ENCODE results near the gene TAGLN.

The TAGLN gene

GRCh38 chr11:117157507-117157906 is 41.7 kb upstream of the TAGLN start:
- no peak for TF ChIP-seq ZNF565 (CRISPR knock-in tag; conservative IDR thresholded peaks at IDR 0.05; ENCODE audit: low read depth)
- TF ChIP-seq OSR1 (CRISPR knock-in tag; IDR thresholded peaks at IDR 0.05) = no peak
- TF ChIP-seq ARNTL (CRISPR knock-in tag; IDR thresholded peaks at IDR 0.05; ENCODE audit: borderline replicate concordance, low read depth) = no peak
- no peak for TF ChIP-seq ZNF70 (CRISPR knock-in tag; IDR thresholded peaks at IDR 0.05)
- no peak for TF ChIP-seq ZC3H10 (CRISPR knock-in tag; IDR thresholded peaks at IDR 0.05)
- no peak for TF ChIP-seq CSRNP3 (CRISPR knock-in tag; IDR thresholded peaks at IDR 0.05)
- no peak for TF ChIP-seq RARB (CRISPR knock-in tag; IDR thresholded peaks at IDR 0.05)
- no peak for TF ChIP-seq ZFP3 (CRISPR knock-in tag; IDR thresholded peaks at IDR 0.05)
- no peak for TF ChIP-seq SNAI2 (CRISPR knock-in tag; IDR thresholded peaks at IDR 0.05)
- TF ChIP-seq TOX (CRISPR knock-in tag; IDR thresholded peaks at IDR 0.05; ENCODE audit: borderline replicate concordance) = no peak
- TF ChIP-seq CREB5 (CRISPR knock-in tag; IDR thresholded peaks at IDR 0.05; ENCODE audit: low read depth) = no peak
- no peak for TF ChIP-seq TCF4 (CRISPR knock-in tag; IDR thresholded peaks at IDR 0.05; ENCODE audit: borderline replicate concordance)
- no peak for TF ChIP-seq PATZ1 (CRISPR knock-in tag; IDR thresholded peaks at IDR 0.05; ENCODE audit: borderline replicate concordance)
- TF ChIP-seq POU6F1 (CRISPR knock-in tag; IDR thresholded peaks at IDR 0.05; ENCODE audit: borderline replicate concordance, low read depth) = no peak
- TF ChIP-seq ZFP30 (CRISPR knock-in tag; IDR thresholded peaks at IDR 0.05) = no peak
- TF ChIP-seq ISL1 (CRISPR knock-in tag; IDR thresholded peaks at IDR 0.05) = no peak
- no peak for TF ChIP-seq GLIS3 (CRISPR knock-in tag; IDR thresholded peaks at IDR 0.05)
- no peak for TF ChIP-seq PPARA (CRISPR knock-in tag; IDR thresholded peaks at IDR 0.05; ENCODE audit: borderline replicate concordance)
- no peak for TF ChIP-seq ZNF8 (CRISPR knock-in tag; IDR thresholded peaks at IDR 0.05)
- ATAC-seq = no peak

GRCh38 chr11:117159892-117160291 is 39.3 kb upstream of the TAGLN start:
- TF ChIP-seq OSR1 (CRISPR knock-in tag; IDR thresholded peaks at IDR 0.05) = no peak
- ATAC-seq = no peak

GRCh38 chr11:117160826-117161225 is 38.3 kb upstream of the TAGLN start:
- no peak for ATAC-seq
- TF ChIP-seq ZC3H10 (CRISPR knock-in tag; IDR thresholded peaks at IDR 0.05) = no peak
- TF ChIP-seq ZFP30 (CRISPR knock-in tag; IDR thresholded peaks at IDR 0.05) = no peak
- no peak for TF ChIP-seq CSRNP3 (CRISPR knock-in tag; IDR thresholded peaks at IDR 0.05)
- TF ChIP-seq TCF4 (CRISPR knock-in tag; IDR thresholded peaks at IDR 0.05; ENCODE audit: borderline replicate concordance) = no peak
- TF ChIP-seq ZNF565 (CRISPR knock-in tag; conservative IDR thresholded peaks at IDR 0.05; ENCODE audit: low read depth) = no peak
- TF ChIP-seq ESRRG (CRISPR knock-in tag; IDR thresholded peaks at IDR 0.05) = no peak
- TF ChIP-seq ZNF8 (CRISPR knock-in tag; IDR thresholded peaks at IDR 0.05) = no peak
- no peak for TF ChIP-seq ZFP3 (CRISPR knock-in tag; IDR thresholded peaks at IDR 0.05)
- no peak for TF ChIP-seq ARNTL (CRISPR knock-in tag; IDR thresholded peaks at IDR 0.05; ENCODE audit: borderline replicate concordance, low read depth)
- no peak for TF ChIP-seq GLIS3 (CRISPR knock-in tag; IDR thresholded peaks at IDR 0.05)

- ATAC-seq = no peak
- no peak for TF ChIP-seq CSDC2 (CRISPR knock-in tag; IDR thresholded peaks at IDR 0.05)
- TF ChIP-seq ZFP30 (CRISPR knock-in tag; IDR thresholded peaks at IDR 0.05) = no peak
- no peak for TF ChIP-seq BACH2 (CRISPR knock-in tag; IDR thresholded peaks at IDR 0.05; ENCODE audit: borderline replicate concordance)
- no peak for TF ChIP-seq ESRRG (CRISPR knock-in tag; IDR thresholded peaks at IDR 0.05)
- TF ChIP-seq SNAI2 (CRISPR knock-in tag; IDR thresholded peaks at IDR 0.05) = no peak
- no peak for TF ChIP-seq CSRNP3 (CRISPR knock-in tag; IDR thresholded peaks at IDR 0.05)
- TF ChIP-seq ZNF565 (CRISPR knock-in tag; conservative IDR thresholded peaks at IDR 0.05; ENCODE audit: low read depth) = no peak
- no peak for TF ChIP-seq OSR1 (CRISPR knock-in tag; IDR thresholded peaks at IDR 0.05)
- TF ChIP-seq ZFP3 (CRISPR knock-in tag; IDR thresholded peaks at IDR 0.05) = no peak
- TF ChIP-seq ISL1 (CRISPR knock-in tag; IDR thresholded peaks at IDR 0.05) = no peak
- no peak for TF ChIP-seq PATZ1 (CRISPR knock-in tag; IDR thresholded peaks at IDR 0.05; ENCODE audit: borderline replicate concordance)
- no peak for TF ChIP-seq ZNF8 (CRISPR knock-in tag; IDR thresholded peaks at IDR 0.05)
- TF ChIP-seq GLIS3 (CRISPR knock-in tag; IDR thresholded peaks at IDR 0.05) = no peak
- no peak for TF ChIP-seq PPARA (CRISPR knock-in tag; IDR thresholded peaks at IDR 0.05; ENCODE audit: borderline replicate concordance)
These were observed 32.7 kb upstream of the TAGLN start for GRCh38 chr11:117166491-117166890.
